Vagina (tissue), 2 donors: ENCODE results near the gene GHRL. TPM values are rescaled to one million over a fixed set of nuclear protein-coding genes. Genes with fewer than 3 reads are reported as not detected.

ENCODE experiments used
- DNase-seq, 2 donors: peaks; one replicate each; pipeline ENCODE4 v3.0.0-alpha.2; 2017; ENCODE audit errors: extremely low spot score in 2 of 2
- H3K27ac ChIP-seq: fragments of 200-600 bp; sonication (generic); one replicate; pipeline ENCODE4 v1.5.1; 2019
- H3K27me3 ChIP-seq: fragments of 200-600 bp; sonication (generic); one replicate; pipeline ENCODE4 v1.5.1; 2019
- H3K36me3 ChIP-seq, 2 donors: fragments of 200-600 bp; sonication (generic); one replicate each; pipeline ENCODE4 v1.5.1; 2017 to 2019
- H3K4me1 ChIP-seq: fragments of 200-600 bp; sonication (generic); one replicate; pipeline ENCODE4 v1.5.1; 2019
- H3K4me3 ChIP-seq, 2 donors: fragments of 200-600 bp; sonication (generic); 1 replicate in 1 of 2; 2 replicates in 1 of 2; pipeline ENCODE4 v1.5.1; 2016 to 2019
- H3K9me3 ChIP-seq: fragments of 200-600 bp; sonication (generic); one replicate; pipeline ENCODE4 v1.5.1; 2019
- CTCF ChIP-seq, 3 experiments: fragments of 450-650 bp in 2 of 3; fragments of 200-600 bp in 1 of 3; sonication (generic) in 1 of 3; IDR thresholded peaks; one replicate each; pipeline ENCODE4 v1.5.1; 2017 to 2019; ENCODE audit warnings: antibody characterized with exemption in 3 of 3, mild to moderate bottlenecking in 2 of 3, moderate library complexity in 2 of 3
- POLR2A ChIP-seq, 2 donors: fragments of 450-650 bp; IDR thresholded peaks; one replicate each; pipeline ENCODE4 v1.6.1; 2017; ENCODE audit warnings: antibody characterized with exemption in 2 of 2, mild to moderate bottlenecking in 2 of 2, moderate library complexity in 2 of 2
- POLR2AphosphoS5 ChIP-seq, 2 donors: sonication (generic); formaldehyde crosslinking; IDR thresholded peaks; one replicate each; pipeline ENCODE4 v1.9.0; 2017; ENCODE audit warnings: antibody characterized with exemption in 2 of 2, mild to moderate bottlenecking in 2 of 2, low read depth in 1 of 2; ENCODE audit not compliant: insufficient read depth in 1 of 2
- intact Hi-C: fragments of 100-400 bp; cut with DNase I; formaldehyde crosslinking; loops from one replicate; pipeline ENCODE4 v1.15.1; 2023
- total RNA-seq: library from RNA; depleted of rRNA; stranded (reverse); fragments of >200 nt; gene quantifications from one replicate; pipeline ENCODE4 v1.2.3, GENCODE V29; 2016

GHRL gene
- total RNA-seq, 1 donor from 2014 or later: not detected

- Histone ChIP-seq H3K27me3 (no peaks in the 10 kb centered on the region), H3K27ac (no peak overlapping the region), H3K9me3 (no peaks in the 10 kb centered on the region), H3K4me1 (peaks cover 30% of the 10 kb centered on the region), H3K36me3 (peaks cover 0 to 6% of the 10 kb centered on the region in 2 donors), H3K4me3 (peak overlapping the region; percentile 80 to 82)
- no peak for DNase-seq
- no peak for TF ChIP-seq CTCF (IDR thresholded peaks at IDR 0.05)
- TF ChIP-seq POLR2AphosphoS5 (IDR thresholded peaks at IDR 0.05; ENCODE audit: insufficient read depth in 1 of 2, low read depth in 1 of 2): no peak
- no peak for TF ChIP-seq POLR2A (IDR thresholded peaks at IDR 0.05)
- intact Hi-C loops: no loop called here
Observed at GRCh38 chr3:10249833-10250232, 42.9 kb downstream of the GHRL start.

DNA sequence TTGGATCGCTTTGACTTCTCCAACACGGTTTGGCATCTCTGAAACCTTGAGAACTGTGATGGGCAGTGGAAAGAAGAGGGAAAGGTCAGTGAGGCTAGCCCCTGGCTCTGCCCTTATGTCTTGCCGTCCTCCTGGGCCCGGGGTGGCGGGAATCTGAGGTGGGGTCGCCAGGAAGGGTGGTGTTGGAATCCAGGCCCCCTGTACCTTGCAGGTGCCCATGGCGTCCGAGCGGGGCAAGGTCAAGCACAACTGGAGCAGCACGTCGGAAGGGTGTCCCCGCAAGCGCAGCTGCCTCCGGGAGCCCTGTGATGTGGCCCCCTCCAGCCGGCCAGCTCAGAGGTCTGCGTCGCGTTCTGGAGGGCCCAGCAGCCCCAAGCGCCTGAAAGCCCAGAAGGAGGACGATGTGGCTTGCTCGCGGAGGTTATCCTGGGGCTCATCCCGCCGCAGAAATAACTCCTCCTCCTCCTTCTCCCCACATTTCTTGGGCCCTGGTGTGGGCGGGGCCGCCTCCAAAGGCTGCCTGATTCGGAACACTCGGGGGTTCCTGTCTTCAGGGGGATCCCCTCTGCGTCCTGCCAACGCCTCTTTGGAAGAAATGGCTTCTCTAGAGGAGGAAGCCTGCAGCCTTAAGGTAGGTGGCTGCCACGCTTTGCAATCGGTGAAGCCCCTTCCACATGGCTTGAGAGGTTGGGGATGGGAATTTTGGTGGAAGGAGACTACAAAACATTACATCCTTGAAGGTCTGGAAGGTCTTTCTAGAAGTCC lies 43.6 kb downstream of the GHRL start:
- Histone ChIP-seq H3K27me3 (no peaks in the 10 kb centered on the region), H3K4me3 (peak overlapping the region; percentile 80 to 82), H3K36me3 (peaks cover 0 to 6% of the 10 kb centered on the region in 2 donors), H3K27ac (peak overlapping the region; percentile 87), H3K4me1 (peaks cover 30% of the 10 kb centered on the region), H3K9me3 (no peaks in the 10 kb centered on the region)
- DNase-seq: no peak
- TF ChIP-seq POLR2AphosphoS5 (IDR thresholded peaks at IDR 0.05; ENCODE audit: insufficient read depth in 1 of 2, low read depth in 1 of 2) (no peak), CTCF (IDR thresholded peaks at IDR 0.05) (no peak), POLR2A (IDR thresholded peaks at IDR 0.05) (no peak)
- intact Hi-C loops: no loop called here

- intact Hi-C loops: no loop called here
Observed at GRCh38 chr3:10248184-10248983, 44.4 kb downstream of the GHRL start, which contains the start of gene TATDN2. TATDN2 (plus strand) TSS chr3:10248459; CDS start chr3:10249201, 742 bp downstream.

DNA sequence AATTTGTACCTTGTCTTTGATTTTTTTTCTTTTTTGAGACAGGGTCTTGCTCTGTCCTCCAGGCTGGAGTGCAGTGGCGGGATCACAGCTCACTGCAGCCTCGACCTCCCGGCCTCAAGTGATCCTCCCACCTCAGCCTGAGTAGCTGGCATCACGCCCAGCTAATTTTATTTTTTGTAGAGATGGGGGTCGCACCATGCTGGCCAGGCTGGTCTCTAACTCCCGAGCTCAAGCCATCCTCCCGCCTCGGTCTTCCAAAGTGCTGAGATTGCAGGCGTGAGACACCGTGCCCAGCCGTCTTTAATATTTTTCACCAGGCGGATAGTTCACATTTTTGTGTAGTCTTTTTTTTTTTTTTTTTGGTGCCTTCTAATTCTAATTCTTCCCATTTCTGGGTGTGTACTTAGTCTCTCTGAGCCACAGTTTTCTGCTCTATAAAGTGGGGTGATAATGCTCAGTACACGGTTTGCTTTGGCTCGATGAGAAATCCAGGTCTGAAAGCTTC lies 45.0 kb downstream of the GHRL start:
- intact Hi-C loops: no loop called here
- no peak for DNase-seq
- Histone ChIP-seq H3K4me1 (peaks cover 30% of the 10 kb centered on the region), H3K4me3 (peak overlapping the region; percentile 80 to 82), H3K27ac (peak overlapping the region; percentile 87), H3K36me3 (no peaks in the 10 kb centered on the region), H3K27me3 (no peaks in the 10 kb centered on the region), H3K9me3 (no peaks in the 10 kb centered on the region)
- TF ChIP-seq POLR2AphosphoS5 (IDR thresholded peaks at IDR 0.05; ENCODE audit: insufficient read depth in 1 of 2, low read depth in 1 of 2): no peak
- TF ChIP-seq POLR2A (IDR thresholded peaks at IDR 0.05): no peak
- TF ChIP-seq CTCF (IDR thresholded peaks at IDR 0.05): no peak

More at GRCh38 chr3:10248184-10248983, 44.4 kb downstream of the GHRL start, which contains the start of gene TATDN2:
- Histone ChIP-seq H3K27ac (peak within 1 kb of the TSS; percentile 87), H3K36me3 (no peaks in the 10 kb centered on the region), H3K9me3 (no peaks in the 10 kb centered on the region), H3K4me1 (peaks cover 30% of the 10 kb centered on the region), H3K27me3 (no peaks in the 10 kb centered on the region), H3K4me3 (peak within 1 kb of the TSS; percentile 80 to 82)
- DNase-seq: peak in 1 of 2 donors; percentile 96
- no peak for TF ChIP-seq CTCF (IDR thresholded peaks at IDR 0.05)
- peak; percentile 87 to 93 for TF ChIP-seq POLR2AphosphoS5 (IDR thresholded peaks at IDR 0.05; ENCODE audit: insufficient read depth in 1 of 2, low read depth in 1 of 2)
- peak in 1 of 2 donors; percentile 87 for TF ChIP-seq POLR2A (IDR thresholded peaks at IDR 0.05)
